ENCODE results near the gene SYNJ2.

DNA sequence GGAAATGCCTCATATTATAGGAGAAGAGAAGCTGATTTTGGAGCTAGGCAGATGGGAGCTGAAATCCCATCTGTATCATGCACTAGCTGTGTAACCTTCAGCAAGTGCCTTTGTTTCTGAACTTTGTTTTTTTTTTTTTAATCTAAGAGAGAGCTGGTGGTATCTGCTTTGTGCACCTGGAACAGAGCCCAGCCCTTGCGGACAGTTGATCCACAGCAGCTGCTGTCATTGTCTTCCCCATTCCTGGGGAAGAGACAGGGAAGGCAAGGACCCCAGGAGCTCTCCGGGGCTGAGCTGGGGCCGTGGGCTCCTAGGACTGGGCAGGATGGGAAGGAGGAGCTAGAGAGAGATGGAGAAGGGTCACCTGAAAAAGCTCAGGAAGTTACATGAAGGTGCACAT is 92.1 kb downstream of the SYNJ2 start:
- TF ChIP-seq, protein P1, sequence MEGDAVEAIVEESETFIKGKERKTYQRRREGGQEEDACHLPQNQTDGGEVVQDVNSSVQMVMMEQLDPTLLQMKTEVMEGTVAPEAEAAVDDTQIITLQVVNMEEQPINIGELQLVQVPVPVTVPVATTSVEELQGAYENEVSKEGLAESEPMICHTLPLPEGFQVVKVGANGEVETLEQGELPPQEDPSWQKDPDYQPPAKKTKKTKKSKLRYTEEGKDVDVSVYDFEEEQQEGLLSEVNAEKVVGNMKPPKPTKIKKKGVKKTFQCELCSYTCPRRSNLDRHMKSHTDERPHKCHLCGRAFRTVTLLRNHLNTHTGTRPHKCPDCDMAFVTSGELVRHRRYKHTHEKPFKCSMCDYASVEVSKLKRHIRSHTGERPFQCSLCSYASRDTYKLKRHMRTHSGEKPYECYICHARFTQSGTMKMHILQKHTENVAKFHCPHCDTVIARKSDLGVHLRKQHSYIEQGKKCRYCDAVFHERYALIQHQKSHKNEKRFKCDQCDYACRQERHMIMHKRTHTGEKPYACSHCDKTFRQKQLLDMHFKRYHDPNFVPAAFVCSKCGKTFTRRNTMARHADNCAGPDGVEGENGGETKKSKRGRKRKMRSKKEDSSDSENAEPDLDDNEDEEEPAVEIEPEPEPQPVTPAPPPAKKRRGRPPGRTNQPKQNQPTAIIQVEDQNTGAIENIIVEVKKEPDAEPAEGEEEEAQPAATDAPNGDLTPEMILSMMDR (IDR thresholded peaks at IDR 0.05): no peak
- no peak for TF ChIP-seq EP300 (IDR thresholded peaks at IDR 0.05)
- TF ChIP-seq POLR2A (IDR thresholded peaks at IDR 0.05): no peak
